Camera-type eye (tissue), 1 donor: ENCODE data around the gene FGA. TPM values are rescaled to one million over a fixed set of nuclear protein-coding genes. Genes with fewer than 3 reads are reported as not detected.

Experiments used
- total RNA-seq: library from RNA; depleted of rRNA; stranded (reverse); fragments of >200 nt; gene quantifications from one replicate; pipeline ENCODE4 v1.2.3, GENCODE V29; 2014

FGA gene
- total RNA-seq = not detected

DNA sequence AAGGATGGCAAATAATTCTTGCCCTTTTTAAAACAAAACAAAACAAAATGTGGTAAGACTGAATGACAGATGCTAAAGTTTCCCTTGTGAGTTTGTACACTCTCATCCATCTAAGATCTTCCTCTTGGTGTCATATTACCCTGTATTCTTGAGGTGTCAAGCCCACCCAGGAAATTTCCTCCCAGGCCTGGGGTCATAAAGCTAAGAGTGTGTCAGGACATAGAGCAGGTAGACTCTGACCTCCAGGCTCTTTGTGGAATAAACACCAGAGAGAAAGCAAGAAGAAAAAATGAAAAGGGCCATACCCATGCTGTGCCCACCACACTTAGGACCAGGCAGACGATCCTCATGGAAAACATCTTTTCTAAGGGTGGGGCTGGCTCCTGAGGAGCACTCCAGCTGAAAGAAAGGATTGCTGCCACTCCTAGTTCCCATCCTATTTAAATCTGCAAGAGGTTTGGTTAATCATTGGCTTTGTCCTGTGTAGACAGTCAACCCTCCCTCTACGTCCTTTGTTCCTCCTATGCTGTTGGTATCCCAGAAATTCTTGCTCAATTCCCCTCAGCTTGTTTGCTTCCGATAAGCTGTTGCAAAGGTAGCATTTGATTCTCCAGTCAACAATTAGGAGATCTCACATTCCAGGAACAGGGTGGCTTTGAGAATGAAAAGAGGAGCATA is at the start of gene FGA:
TSS of gene FGA (minus strand) at position 414 of the 678 bp plus-strand sequence. CDS start at position 359, 55 bp downstream.

DNA sequence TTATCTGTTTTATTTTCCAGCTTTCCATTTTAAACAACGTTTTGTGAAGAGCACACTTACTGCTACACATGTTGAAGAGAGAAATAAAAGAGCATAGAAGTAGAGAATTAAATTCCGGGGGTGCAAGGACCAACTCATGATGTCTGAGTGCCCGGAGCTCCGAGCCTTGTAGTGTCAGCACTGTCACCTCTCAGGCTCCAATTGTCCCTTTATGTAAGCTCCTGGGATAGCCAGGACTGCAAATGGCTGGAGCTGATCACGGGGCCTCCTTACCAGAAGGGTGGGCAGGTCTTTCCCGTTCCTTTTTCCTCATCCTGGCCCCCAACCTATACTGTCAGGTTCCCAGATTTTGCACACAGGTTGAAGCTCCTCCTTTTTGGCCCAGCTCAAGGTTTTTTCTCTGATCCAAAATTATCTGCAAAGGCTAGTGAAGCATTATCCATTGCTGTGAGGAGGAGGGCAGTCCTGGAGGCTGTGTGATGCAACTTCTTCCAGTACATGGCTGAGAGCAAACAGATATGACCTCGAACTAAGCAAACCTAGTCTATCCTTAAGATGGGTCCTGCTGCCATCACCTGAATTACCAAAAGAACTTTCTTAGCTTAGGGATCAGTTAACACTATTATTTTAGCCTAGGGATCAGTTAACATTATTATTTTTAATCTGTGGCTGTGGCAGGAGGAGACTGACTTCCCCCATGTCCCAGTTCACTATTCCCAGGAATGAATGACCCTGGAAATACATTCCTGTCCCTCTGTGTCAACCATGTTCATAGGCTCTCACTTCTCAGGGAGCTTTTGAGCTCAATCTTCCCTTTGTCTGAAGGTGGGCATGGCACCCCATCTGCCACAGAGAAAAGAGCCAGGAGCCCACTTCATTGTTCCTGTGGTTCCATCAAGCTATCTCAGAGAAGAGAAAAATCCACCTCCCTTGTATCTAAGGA is 22.2 kb upstream of the FGA start, which contains the start of gene FGG:
TSS of gene FGG (minus strand) at position 185 of the 943 bp plus-strand sequence. CDS start at position 138, 47 bp downstream.

DNA sequence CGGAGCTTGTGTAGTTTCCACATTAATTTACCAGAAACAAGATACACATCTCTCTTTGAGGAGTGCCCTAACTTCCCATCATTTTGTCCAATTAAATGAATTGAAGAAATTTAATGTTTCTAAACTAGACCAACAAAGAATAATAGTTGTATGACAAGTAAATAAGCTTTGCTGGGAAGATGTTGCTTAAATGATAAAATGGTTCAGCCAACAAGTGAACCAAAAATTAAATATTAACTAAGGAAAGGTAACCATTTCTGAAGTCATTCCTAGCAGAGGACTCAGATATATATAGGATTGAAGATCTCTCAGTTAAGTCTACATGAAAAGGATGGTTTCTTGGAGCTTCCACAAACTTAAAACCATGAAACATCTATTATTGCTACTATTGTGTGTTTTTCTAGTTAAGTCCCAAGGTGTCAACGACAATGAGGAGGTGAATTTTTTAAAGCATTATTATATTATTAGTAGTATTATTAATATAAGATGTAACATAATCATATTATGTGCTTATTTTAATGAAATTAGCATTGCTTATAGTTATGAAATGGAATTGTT is 27.8 kb downstream of the FGA start, which contains the start of gene FGB:
TSS of gene FGB (plus strand) at position 315 of the 558 bp plus-strand sequence. CDS start at position 323, 8 bp downstream.

GRCh38 chr4:154549894-154550790 is 40.4 kb downstream of the FGA start, which contains the start of gene PLRG1:
TSS of gene PLRG1 (minus strand) at chr4:154550400. CDS start at chr4:154550308, 92 bp downstream.

Other genes starting within 250 kb of the FGA start
- gene DCHS2, start 98.9 kb downstream of the FGA start, total RNA-seq = 16.0 TPM
- gene PLRG1, start 40.3 kb downstream of the FGA start, total RNA-seq = 78.3 TPM
- gene FGB, start 27.7 kb downstream of the FGA start, total RNA-seq = not detected
- not detected for gene FGG, start 21.9 kb upstream of the FGA start, total RNA-seq
- gene LRAT, start 153.3 kb upstream of the FGA start, total RNA-seq = 7.0 TPM
- not detected for gene RBM46, start 190.5 kb upstream of the FGA start, total RNA-seq